Islet of Langerhans (tissue), 1 donor: ENCODE data around the gene STAG3.

ENCODE experiments used
- FAIRE-seq: peaks from one replicate; lab custom pipeline; 2011; peaks lifted over from hg19 to GRCh38; lab: Jason Lieb, UNC

Gene STAG3

DNA sequence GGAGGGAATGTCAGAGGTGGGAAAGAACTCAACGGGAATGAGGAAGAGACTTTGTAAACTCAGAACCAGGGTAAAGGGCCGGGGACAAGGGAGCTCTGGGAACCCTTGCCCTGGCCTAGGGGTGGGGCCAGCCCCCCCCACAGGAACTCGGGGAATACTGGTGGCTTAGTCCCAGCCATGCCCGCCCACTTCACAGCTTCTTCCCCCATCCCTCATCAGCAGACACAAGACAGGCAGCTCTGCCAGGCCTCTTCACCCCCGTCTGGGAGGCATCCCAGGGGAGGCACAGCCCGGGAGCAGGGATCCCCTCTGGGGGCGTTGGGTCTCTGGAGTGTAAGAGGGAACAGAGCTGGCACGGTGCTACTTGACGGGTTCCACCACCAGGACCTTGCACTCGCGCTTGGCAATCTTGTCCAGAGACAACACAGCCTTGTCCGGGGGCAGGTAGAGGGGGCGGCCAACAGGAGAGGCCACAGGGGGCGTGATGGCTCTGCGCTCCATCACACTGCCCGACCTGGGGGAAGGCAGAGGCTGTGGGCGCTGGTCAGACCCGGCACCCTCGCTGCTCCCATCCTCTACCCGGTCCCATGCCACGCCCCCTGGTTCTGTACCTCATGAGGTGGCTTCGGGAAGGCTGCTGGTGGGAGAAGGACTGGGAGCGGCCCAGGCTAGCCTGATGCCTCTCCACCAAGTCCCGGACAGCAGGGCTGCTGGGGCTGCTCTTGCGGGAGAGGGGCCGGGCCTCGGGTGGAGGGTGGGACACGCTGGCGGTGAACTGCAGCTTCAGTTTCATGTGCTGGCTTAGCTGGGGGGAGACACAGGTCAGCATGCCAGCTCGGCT is 22.8 kb upstream of the STAG3 start:
- FAIRE-seq: no peak

GRCh38 chr7:100155553-100156317 is 22.0 kb upstream of the STAG3 start:
- no peak for FAIRE-seq

DNA sequence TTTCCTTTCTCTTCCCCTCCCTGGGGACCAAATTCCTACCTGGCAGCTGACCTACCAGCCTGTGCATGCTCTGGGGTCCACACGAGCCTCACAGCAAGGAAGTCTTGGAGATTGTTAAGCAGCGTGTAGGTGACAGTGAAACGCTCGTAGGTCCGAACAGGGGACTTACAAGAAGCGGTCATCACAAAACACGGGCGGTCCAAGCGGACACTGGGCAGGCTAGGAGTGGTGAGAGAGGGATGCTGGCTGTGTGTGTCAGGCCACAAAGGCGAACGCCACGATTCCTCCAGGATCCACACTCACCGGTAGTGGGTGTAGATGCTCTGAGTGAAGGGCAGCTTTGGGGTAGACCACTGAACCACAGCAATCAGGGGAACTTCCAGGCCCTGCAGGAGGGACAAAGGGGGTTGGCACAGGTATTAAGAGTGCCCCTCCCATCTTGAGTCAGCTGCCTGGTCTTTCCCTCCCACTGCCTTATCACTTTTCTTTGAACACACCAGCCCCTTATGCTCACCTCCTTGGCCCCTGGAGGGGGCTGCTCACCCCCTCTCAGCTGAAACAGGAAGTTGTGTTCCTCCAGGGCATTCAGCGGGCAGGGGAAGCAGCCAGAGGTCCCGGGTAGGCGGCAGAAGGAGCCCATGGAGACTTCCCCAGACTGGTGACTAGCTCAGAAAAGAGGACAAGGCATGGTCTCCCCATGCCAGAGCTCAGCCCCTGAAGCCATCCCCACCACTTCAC is 21.2 kb upstream of the STAG3 start:
- FAIRE-seq: no peak

- FAIRE-seq: no peak
Observed at GRCh38 chr7:100157069-100157333, 20.7 kb upstream of the STAG3 start.

GRCh38 chr7:100157334-100158228 is 20.1 kb upstream of the STAG3 start:
- FAIRE-seq: no peak

DNA sequence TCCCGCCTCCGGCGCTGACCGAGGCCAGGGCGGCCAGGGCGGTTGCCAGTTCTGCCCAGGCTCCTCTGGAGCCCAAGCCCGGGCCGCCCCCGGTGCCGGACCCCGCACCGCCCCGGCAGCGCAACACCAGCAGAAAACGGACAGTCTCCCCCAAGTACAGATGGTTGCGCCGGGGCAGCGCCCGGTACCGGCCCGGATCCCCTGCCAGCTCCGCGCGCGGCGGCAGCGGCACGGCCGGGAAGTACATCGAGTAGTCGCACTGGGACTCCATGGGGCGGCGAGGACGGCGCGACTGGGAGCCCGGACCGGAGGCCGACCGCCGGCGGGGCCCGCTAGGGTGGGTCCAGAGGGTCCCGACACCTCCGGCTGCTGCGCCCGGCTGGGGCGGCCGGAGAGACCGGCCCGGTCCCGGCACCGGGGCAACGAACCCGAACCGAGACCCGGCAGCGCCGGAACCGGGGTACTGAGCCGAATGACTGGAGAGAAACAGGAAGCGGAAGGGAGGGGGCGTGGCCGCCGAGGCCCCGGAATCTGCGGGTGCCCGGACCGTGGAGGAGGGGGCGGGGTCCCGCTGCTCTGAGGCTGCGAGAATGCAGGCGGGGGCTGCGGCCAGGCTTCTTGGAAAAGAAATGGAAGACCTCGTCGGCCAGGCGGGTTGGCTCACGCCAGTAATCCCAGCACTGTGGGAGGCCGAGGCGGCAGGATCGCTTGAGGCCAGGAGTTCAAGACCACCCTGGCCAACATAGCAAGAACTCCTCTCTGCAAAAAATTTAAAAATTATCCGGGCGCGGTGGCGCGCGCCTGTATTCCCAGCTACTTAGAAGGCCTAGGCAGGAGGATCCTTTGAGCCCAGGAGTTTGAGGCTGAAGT is 19.3 kb upstream of the STAG3 start, which contains the start of gene TRAPPC14:
TRAPPC14 (minus strand) TSS at position 495 of the 870 bp plus-strand sequence; CDS start at position 271, 224 bp downstream.
- FAIRE-seq: no peak

DNA sequence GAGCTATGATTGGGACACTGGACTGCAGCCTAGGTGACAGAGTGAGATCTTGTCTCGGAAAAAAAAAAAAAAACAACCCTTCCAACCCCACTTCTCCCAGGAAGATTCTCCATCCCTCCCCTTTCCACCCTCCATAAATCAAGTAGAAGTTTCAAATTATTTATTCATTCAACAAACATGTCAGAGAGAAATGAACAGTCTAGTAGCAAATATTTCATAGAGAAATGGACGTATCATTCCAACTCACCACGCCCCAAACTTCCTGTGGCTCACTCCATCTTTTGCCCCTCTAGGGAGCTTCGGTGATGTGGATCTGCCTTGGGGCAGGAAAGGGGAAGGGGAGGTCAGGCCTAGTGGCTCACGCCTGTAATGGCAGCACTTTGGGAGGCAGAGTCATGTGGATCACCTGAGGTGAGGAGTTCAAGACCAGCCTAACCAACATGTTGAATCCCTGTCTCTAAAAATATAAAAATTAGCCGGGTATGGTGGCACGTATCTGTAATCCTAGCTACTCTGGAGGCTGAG is 18.6 kb upstream of the STAG3 start:
- no peak for FAIRE-seq

GRCh38 chr7:100160067-100160466 is 17.7 kb upstream of the STAG3 start:
- no peak for FAIRE-seq

DNA sequence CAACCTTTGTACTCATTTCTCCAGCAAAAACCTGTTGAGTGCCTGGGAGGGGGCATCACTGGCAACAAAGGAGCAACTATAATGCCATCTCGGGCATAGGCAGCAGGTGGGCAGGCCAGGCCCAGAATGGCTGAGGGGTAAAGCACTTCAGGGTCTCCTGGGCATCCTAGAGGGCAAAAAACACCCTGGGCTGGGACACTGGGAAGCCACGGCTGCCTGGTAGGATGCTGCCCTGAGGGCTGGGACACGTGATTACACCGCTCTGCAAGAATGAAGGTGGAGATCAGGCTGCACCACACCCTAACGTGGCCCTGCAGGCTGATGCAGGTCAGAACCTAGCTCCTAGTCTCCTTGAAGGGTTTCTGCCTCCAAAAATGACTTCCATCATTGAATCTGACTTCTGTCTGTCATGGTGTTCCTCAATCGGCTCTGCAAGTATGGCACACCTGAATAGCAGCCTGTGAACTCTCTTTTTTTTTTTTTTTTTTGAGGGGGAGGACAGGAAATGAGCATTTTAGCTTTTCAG is 14.6 kb upstream of the STAG3 start:
- FAIRE-seq: no peak

GRCh38 chr7:100163871-100164270 is 13.8 kb upstream of the STAG3 start:
- FAIRE-seq: no peak

- no peak for FAIRE-seq
Observed at GRCh38 chr7:100166317-100166940, 11.3 kb upstream of the STAG3 start.

- no peak for FAIRE-seq
Observed at GRCh38 chr7:100166970-100167911, 10.5 kb upstream of the STAG3 start.

DNA sequence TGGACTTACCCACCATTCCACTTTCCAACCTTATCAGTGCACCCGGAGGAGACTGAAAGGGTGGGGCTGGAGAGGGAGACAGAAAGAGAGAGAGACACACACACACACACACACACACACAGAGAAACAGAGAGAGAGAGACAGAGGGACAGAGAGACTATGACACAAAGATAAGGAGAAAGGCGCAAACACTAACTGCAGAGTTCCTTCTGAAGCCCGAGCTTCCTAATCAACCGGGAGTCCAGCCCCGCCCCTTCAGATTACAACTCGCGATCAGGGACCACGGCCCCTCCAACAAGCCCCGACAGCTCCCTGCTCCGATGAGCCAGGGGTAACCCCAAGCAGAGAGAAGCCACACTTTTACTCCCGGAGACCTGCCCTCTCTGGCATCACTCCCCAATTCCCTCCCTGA is 9.8 kb upstream of the STAG3 start:
- no peak for FAIRE-seq

DNA sequence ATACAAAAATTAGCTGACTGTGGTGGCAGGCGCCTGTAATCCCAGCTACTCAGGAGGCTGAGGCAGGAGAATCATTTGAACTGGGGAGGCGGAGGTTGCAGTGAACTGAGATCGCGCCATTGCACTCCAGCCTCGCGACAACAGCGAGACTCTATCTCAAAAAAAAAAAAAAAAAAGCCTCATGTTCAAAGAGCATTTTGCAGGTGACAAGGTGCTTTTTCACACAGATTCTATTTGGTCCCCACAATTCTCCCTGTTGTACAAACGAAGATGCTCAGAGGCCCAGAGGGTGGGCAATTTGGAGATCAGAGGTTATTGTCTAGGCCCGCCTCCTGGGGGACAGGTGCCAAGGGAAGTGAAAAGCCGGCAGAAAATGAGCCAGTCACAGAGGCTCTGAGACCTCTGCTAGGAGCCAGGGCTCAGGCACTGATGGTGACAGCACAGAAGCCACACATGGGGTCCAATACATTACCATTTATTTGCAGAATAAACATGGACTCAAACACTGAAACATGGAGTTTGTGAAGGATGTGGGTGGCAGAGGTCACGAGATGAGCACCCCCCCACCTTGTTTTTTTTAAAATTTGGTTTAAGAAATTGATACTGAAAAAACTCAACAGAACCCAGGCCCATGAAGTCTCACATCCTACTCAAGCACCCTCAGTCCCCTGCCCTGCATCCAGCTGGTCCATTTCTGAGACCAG is 8.4 kb upstream of the STAG3 start:
- FAIRE-seq: no peak

GRCh38 chr7:100170101-100170897 is 7.4 kb upstream of the STAG3 start:
- no peak for FAIRE-seq

- no peak for FAIRE-seq
Observed at GRCh38 chr7:100171087-100171681, 6.5 kb upstream of the STAG3 start.

GRCh38 chr7:100171840-100172239 is 5.9 kb upstream of the STAG3 start:
- FAIRE-seq: no peak
